Choroid plexus epithelial cell (primary cell): Measurements from ENCODE around the gene CALCOCO1.

Experiments
- DNase-seq: peaks from one replicate; pipeline ENCODE4 v3.0.0-alpha.2; 2010; ENCODE audit warnings: low read depth
- H3K4me3 ChIP-seq: 2 replicates; pipeline ENCODE4 v1.5.1; 2011; ENCODE audit warnings: low read depth, mild to moderate bottlenecking, control low read depth, low read length, moderate library complexity
- TF ChIP-seq, protein P1 (sequence below): conservative IDR thresholded peaks from 2 replicates; pipeline ENCODE4 v1.5.1; 2011; ENCODE audit warnings: low read depth, mild to moderate bottlenecking, control low read depth, inconsistent platforms, low read length, moderate library complexity

Gene CALCOCO1

DNA sequence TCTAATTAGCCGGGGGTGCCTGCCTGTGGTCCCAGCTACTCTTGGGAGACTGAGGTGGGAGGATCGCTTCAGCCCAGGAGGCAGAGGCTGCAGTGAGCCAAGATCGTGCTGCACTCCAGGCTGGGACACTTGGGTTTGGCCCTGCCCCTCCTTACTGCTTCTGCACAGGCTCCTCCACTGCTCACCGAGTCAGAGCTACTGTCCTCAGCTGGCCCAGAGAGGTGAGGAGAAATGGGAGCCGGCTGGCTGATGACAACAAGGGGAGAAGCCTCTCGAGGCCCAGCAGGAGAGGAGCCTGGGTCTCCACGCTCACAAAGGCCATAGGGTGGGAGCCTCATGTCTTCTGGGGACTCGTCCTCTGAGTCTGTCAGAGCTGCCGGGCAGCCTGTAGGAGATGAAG, 13.7 kb downstream of the CALCOCO1 start:
- H3K4me3 ChIP-seq, result no peak overlapping the region
- DNase-seq, result no peak

DNA sequence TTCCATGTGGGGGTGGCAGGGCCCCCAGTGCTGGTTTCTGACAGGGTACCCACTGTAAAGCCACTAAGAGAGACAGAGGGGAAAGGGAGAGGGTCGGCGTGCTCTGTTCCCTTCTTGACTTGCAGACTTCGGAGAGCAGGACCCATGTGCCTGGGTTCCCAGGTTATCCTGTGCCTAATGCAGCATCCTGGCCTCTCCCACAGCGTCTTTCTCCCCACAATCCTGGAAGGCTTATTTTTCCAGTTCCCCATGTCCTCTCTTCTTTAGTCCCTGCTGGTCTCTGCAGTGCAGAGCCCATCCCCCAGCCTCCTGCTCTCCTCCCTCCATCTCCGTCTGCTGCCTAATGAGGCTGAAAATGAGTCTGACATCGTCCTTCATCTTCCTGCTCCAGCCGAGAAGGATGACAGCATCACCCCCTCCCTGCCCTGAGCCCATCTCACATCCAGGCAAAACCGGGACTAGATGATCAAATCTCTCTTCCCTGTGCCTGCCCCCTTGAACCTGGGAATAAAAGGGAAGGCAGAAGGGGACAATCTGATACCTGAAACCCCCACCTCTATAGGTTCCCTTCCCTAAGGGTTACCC, 15.1 kb downstream of the CALCOCO1 start:
- H3K4me3 ChIP-seq, result no peak overlapping the region
- TF ChIP-seq, protein P1, sequence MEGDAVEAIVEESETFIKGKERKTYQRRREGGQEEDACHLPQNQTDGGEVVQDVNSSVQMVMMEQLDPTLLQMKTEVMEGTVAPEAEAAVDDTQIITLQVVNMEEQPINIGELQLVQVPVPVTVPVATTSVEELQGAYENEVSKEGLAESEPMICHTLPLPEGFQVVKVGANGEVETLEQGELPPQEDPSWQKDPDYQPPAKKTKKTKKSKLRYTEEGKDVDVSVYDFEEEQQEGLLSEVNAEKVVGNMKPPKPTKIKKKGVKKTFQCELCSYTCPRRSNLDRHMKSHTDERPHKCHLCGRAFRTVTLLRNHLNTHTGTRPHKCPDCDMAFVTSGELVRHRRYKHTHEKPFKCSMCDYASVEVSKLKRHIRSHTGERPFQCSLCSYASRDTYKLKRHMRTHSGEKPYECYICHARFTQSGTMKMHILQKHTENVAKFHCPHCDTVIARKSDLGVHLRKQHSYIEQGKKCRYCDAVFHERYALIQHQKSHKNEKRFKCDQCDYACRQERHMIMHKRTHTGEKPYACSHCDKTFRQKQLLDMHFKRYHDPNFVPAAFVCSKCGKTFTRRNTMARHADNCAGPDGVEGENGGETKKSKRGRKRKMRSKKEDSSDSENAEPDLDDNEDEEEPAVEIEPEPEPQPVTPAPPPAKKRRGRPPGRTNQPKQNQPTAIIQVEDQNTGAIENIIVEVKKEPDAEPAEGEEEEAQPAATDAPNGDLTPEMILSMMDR, result no peak
- DNase-seq, result no peak

More for the DNA sequence above, 13.7 kb downstream of the CALCOCO1 start:
- TF ChIP-seq, protein P1, result no peak

DNA sequence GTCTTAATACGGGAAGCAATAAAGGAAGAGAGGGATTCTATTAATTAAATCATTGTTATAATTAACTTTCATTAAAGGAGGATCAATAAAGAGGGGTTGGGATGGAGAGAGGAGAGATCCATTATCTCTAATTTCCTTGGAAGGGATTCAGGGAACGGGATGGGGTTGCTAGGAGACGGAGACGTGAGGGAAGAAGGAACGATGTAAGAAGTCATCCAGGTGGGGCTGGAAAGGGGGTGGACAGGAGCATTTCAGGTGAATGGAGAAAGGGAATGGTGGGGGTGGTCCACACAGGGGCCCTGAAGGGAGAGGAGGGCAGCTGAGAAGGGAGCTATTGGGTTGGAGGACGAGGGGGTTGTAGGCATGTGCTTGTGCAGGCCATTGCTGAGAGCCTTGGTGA, 17.2 kb downstream of the CALCOCO1 start:
- no peak overlapping the region for H3K4me3 ChIP-seq
- TF ChIP-seq, protein P1, result no peak
- no peak for DNase-seq

DNA sequence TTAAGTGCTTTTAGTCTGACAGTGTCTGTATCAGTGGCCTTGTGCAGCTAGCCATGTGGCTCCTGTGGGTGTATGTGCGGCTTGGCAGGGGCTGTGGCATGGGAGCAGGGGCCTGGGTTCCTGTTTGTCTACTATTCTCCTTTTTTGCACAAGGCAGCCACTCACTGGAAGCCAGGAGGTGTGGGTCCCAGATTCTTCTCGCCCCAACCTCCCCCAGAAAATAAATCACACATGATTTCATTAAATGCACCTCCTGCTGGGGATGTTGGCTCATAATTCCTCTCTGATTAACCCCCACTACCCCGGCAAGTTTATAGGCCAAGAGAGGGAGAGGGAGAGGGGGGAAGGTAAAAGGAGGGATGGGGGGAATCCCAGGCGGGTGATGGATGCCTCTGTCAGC, 17.6 kb downstream of the CALCOCO1 start:
- TF ChIP-seq, protein P1, result no peak

DNA sequence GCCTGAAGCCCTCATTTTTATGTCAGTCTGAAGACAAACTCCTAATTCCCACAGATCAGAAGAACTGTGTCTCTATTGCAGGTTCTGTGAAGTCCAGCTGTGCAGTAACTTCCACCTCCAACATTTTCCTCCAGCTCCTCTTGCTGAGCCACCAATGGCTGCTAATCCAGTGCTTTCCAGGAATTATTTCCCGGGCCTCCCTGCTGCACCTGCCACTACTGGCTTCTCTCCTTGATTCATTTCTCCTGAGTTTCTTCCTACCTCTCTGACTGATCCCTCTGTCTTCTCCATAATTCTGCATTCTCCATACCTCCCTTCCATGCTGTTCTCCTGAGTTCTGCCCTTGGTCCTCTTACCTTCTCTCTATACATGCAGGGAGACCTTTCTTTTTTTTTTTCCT, 21.2 kb downstream of the CALCOCO1 start:
- TF ChIP-seq, protein P1, result no peak
- DNase-seq, result no peak
- no peak overlapping the region for H3K4me3 ChIP-seq

More for the DNA sequence above, 17.6 kb downstream of the CALCOCO1 start:
- H3K4me3 ChIP-seq, result no peak overlapping the region
- DNase-seq, result no peak

DNA sequence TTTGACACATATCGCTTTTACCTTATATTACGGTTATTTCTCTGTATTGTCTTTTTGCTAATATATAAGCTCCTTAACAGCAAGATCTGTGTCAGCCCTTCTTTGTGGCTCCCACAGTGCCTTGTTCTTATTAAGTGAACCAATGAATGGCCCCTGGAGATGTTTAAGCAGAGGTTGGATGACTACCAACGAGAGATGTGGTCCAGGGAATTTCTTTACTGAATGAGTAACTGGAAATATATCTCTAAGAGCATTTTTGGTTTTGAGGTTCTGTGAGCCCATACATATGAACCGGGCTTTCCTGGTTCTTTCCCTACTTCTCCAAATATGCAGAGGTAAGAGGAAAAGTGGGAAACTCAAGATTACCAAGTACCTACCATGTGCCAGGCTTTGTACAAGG, 23.5 kb downstream of the CALCOCO1 start:
- peak; percentile 13 for DNase-seq
- no peak overlapping the region for H3K4me3 ChIP-seq
- TF ChIP-seq, protein P1, result no peak

DNA sequence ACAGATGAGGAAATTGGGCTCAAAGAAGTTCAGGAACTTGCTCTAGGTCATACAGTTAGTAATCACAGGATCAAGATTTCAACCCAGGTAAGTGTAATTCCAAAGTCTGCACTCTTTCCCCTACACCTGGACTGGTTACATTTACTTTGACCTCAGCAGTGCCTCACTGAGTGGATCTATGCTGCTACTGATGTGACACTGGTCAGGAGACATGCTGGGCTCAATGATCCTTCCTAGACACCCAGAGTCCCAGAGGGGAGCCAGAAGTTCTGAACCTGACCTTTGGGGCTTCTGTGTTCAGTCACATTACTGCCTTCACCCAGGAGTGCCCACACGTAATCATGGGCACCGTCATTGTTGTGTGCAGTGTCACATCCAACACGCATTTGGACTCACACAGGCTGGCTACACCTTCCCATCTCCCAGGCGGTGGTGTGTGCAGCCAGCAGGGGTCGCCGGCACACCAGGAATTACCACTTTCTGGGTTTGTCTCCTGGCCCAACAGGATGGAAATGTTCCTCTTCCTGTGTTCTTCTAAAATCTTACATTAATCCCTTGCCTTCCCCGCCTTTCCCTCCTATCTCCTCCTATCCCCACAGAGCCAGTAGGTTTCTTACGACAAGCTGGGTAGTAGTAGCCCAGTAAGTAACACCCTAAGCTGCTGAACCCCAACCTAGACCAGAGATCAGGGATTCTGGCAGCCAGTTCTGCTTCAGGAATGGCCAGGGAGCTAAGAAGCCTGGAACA, 25.6 kb downstream of the CALCOCO1 start:
- no peak overlapping the region for H3K4me3 ChIP-seq
- TF ChIP-seq, protein P1, result peak; percentile 99
- peak; percentile 83 for DNase-seq
